HG03521 (cell line): Measurements from ENCODE around the gene HECW1.
"Not testable (repeated sequence)": the region's sequence is repeated elsewhere in the genome, so short reads cannot be mapped to it uniquely, and the experiment has no call there.

Source experiments
- ATAC-seq: cut with Tn5 transposase; IDR thresholded peaks from one replicate; pipeline ENCODE4 v1.9.1; 2021; ENCODE audit warnings: mild to moderate bottlenecking, moderate library complexity; ENCODE audit not compliant: unreplicated experiment

HECW1 gene

DNA sequence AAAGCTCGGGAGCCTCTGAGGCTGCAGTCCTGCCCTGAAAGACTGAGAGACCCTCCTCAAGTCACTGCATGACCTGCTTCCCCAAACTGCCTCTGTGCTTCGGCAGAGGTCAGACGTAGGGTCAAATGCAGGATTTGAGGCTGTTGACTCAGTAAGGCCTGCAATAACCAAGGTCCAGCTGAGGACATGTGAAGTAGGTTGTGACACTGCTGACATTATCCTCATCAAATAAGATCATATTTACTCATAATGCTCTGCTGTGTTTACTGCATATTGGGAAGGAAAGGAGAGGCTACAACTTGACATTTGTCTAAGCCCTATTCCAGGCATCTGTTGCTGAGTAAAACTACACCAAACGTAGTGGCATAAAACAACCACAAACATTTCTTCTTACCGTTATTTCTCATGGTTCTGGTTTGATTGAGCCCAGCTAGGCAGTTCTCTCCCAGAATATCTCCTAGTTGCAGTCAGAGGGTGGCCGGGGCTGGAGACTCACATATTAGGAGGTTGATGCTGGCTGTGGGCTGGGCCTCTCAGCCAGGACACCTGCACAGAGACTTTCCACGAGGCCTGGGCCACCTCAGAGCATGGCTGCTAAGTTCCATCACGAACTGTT lies 348.4 kb downstream of the HECW1 start:
- no peak for ATAC-seq

DNA sequence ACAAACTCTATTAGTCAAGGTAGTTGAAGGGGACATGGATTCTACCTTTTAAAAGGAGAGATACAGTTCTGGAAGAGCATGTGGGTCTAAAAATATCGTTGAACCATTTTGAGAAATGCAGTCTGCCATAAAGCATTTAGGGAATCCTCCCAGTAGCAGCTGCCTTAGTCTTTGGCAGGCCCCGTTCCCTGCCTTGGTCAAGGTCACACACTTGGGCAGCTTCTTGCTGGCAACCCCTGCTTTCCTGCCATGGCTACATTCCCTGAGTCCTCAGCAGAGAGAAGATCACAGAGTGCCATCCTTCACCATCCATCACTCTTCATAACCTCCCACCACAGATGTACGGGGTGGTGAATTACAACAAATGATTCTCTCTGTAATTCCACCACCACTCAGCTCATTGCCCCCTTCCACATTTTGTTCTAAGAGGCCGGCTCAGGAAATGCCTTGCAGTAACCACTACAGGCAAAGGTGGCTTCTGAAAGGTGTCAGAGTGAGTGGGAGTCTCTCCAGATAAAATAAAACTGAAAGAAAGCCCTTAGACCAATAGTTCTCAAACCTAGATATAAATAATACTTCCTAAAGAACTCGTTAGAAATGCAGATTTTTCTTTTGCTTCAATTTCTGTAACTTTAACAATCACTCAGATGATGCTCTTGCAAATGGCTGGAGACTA lies 349.0 kb downstream of the HECW1 start:
- no peak for ATAC-seq

DNA sequence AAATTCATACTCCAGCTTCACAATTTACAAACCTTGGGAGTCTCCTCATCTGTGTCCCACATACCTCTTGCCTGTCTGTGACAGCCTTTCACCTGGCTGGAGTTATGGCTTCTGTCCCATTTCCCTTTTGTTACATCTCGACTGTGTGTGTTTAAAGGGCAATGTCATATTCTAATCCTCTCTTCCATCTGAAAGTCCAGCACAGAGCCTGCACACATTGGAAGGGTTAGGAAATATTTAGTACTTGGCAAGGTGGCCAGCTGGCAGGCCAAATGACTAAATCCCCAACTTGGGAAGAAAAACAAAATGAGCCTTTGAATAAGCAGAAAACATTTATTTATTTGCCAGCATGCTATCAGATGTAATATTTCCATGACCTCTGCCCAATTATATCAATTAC lies 350.4 kb downstream of the HECW1 start:
- no peak for ATAC-seq

DNA sequence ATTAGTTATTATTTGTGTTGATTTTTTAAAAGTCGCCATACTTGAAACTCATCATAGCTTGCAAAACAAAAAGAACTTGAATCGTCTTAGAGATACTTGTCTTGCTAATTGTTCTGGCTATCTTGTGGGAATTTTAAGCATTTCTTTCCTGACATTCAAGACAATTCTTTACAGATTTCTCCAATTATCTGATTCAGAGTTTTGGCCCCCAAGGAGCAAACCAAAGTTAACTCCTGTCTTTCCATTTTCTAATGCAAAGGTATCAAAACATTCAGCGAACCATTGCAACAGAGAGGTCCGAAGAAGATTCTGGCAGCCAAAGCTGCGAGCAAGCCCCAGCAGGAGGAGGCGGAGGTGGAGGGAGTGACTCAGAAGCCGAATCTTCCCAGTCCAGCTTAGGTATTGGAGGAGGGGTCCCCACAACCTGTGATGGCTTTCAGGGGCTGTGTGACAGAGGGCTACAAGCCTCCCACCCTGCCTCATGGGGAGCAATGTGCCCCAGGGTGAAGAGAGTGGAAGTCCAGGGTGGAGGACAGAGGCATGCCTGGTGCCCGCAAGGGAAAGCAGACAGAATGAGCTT lies 351.0 kb downstream of the HECW1 start:
- ATAC-seq: no peak

DNA sequence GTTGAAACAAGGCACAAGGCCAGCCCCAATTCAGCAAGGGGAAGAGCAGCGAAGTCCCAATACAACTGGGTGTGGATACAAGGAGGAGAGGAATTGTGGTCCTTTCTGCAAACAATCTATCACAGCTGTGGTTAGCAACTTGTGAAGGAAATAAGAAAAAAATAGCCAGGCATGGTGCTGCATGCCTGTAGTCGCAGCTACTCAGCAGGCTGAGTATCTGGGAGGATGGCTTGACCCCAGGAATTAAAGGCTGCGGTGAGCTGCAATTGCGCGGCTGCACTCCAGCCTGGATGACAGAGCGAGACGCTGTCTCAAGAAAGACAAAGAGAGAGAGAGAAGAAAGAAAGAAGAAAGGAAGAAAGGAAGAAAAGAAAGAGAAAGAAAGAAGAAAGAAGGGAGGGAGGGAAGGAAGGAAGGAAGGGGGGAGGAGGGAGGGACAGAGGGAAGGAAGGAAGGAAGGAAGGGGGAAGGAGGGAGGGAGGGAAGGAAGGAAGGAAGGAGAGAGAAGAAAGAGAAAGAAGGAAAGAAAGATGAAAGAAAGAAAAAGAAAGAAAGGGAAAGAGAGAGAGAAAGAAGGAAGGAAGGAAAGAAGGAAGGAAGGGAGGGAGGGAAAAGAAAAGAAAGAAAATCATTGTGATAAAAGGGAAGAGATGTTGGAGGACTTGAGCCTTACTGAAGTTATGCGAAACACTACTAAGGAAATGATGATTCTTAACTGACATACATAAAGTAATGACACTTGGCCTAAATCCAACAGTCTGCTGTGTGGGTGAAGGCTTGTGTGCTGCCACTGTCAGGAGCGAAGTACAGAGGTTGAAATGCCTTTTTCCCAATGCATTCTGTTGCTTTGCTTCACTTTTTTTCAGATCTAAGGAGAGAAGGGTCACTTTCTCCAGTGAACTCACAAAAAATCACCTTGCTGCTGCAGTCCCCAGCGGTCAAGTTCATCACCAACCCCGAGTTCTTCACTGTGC lies 353.4 kb downstream of the HECW1 start:
- no peak for ATAC-seq

DNA sequence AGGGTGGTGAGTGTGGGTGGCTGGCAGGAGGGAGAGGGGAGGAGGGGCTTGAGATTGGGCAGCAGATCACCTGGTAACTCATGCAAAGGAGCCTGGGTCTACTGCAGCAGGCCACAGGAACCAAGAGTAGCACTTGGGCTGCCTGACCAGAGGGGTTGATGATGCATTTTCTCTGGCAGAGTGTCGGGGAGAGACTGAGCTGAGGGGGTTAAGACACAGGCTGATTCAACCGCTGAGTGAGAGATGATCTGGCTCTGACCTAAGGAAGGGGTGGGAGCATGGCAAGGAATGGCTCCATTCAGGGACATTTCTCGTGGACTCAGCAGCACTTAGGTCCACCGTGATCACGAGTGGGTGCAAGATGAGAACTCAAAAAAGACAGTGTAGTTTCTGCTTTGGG lies 355.0 kb downstream of the HECW1 start:
- no peak for ATAC-seq

DNA sequence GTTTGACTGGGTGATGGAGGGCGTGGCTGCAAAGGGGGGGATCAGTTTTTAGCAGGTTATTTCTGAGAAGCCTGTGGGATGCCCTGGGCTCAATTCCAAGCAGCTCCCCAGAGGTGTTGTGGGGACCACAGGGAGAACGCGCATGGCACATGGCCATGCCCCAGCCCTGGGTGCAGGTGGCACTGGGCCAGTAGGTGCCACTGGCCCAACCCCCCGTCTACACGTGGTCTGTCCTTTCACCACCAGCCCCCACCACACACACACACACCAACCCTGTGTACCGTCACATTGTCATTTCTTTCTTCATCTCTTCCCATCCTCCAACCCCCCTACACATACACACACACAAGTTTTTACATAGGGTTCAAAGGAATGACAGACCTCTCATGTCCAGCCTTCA lies 355.4 kb downstream of the HECW1 start:
- no peak for ATAC-seq

DNA sequence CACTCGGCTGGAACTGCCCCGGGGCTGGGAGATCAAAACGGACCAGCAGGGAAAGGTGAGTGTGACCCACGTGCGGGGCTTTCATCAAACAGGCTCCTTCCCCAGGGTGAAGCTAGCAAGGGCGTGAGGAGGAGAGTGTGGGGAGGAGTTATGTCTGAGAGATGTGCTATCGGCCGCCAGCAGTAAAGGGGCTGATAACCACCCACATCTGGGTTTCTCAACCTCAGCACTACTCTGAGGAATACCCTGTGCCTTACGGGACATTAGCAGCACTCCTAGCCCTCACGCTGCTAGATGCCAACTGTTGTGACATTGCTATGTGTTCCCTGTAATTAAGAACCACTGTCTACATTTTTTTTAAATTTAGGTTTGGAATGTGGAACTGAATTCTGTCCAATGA lies 356.6 kb downstream of the HECW1 start:
- ATAC-seq: no peak

DNA sequence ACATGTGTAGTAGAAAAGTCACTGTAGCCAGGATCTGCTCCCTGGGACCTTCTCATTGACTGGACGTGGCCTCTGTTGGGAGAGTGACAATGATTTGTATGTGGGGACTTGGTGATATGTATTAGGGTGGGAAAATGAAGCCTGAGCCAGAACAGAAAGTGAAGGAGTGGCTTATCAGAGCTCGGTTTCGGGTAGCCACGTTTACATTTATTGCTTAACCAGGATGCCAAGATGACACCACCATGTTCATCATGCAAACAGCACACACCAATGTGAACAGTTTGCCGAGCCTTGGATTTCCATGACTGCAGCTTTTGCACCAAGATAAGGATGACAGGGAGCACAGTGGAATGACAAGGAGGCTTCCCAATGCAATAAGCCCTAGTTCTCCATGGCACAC lies 357.7 kb downstream of the HECW1 start:
- no peak for ATAC-seq

DNA sequence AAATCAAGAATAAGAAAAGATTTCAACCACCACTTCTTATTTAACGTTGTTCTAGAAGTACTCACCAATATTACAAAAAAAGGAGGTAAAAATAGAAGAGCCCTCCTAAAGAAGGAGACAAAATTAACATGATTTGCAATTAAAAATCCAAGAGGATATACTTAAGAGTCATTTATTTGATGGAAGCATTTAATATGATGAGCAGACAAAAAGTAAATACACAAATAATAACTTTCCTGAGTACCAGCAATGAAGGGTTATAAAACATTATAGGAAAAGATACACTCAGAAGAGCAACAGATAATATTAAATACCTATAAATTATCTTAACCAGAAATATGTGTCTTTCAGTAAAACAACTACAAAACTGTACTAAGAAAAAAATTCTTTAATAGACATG lies 363.5 kb downstream of the HECW1 start:
- ATAC-seq: no peak

DNA sequence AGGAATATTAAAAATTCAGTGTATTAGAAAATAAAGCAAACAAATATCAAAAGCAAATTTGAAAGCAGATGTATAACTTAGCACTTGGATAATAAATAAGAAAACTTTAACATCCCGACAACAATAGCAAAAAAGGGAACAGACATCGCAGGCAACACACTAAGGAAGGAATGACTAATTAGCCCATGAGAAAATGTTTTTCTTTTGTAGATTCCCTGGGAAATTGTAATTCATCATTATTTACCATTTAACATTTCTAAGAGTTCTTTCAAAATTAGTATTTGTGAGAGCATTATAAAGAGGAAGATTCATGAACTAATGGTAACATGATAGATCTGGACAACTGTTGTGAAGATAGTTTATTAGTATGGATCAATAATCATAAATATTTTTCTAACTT lies 364.4 kb downstream of the HECW1 start:
- ATAC-seq: no peak

DNA sequence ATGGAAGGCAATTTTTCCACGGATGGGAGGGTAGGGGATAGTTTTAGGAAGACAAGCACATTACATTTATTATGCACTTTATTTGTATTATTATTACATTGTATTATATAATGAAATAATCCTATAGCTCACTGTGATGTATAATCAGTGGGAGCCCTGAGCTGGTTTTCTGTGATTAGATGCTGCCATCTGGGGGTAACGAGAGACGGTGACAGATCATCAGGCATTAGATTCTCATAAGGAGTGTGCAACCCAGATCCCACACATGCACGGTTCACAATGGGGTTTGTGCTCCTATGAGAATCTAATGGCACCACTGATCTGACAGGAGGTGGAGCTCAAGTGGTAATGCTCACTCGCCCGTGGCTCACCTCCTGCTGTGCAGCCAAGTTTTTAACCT lies 366.6 kb downstream of the HECW1 start:
- ATAC-seq: no peak

DNA sequence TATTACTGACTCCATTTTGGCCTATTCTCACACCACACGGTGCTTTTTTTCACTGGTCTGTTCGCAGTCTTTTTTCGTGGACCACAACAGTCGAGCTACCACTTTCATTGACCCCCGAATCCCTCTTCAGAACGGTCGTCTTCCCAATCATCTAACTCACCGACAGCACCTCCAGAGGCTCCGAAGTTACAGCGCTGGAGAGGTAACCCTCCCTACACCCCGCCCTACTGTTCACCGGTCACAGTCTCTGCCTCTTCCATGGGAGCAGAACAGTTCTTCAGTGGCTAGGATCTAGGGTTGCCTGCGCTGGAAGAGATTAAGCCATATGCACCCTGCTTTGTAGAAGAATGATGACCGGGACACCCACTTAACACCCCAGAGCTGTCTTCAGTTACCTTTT lies 367.1 kb downstream of the HECW1 start:
- no peak for ATAC-seq

DNA sequence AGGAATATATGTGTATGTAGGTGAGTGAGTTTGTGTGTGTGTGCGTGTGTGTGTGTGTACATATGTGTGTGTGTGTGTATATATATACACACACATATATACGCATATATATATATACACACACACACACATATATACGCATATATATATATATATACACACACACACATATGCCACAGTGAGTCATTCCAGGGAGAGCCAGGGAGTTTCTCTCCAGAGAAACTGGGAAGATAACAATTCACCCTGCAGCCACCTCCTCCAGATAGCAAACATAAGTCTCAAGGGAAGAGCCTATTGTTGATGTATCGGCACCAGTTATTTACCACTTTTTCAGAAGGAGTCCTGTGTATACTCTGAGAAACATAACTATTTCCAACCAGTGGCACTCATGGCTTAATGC lies 368.1 kb downstream of the HECW1 start:
- ATAC-seq: no peak

DNA sequence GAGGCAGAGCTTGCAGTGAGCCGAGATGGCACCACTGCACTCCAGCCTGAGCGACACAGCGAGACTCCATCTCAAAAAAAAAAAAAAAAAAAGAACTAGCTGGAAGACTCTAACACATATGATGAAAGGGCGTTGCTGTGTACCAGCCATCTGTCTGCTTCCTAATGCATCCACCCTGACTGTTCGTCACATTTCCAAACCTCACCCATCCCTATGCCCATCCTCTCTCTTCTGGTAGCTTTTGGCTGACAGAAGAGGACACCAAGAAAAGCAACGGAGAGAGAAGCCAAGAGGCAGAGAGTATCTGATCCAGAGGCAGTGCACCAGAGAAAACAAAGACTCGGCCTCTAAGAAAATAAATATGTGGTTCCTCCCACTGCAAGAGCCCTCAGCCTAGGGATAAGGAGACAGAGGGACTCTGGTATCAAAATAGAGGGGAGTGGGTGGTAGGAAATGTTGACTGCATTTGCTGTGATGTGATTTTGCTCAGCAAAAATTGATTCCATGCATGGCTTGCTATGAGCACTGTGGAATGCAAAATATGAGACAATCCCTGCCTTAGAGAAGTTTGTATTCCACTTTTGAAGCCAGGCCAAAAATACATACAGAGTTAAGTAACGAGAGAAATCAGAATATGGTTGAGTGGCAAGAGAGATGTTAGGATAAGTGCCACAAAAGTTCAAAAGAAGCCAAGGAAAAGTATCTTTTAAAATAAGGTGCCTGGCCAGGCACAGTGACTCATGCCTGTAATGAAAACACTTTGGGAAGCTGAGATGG lies 369.6 kb downstream of the HECW1 start:
- no peak for ATAC-seq

DNA sequence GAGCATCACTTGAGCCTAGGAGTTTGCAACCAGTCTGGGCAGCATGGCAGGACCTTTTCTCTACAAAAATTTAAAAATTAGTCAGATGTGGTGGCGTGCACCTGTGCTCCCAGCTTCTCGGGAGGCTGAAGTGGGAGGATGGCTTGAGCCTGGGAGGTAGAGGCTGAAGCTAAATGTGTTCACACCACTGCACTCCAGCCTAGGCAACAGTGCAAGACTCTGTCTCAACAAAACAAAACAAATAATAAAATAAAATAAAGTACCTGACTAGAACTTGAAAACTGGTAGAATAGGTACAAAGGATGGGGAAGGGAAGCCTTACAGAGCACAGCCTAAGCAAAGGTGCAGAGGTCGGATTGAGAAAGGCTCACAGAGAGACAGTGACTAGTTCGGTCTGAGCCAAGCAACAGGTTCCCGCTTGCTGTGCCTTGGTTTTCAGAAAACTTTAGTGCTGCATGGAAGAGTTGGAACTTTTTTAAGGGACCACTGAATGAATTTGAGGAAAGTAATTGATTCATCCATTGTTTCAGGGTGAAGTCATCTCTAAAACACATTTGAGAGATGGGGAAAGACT lies 370.3 kb downstream of the HECW1 start:
- ATAC-seq: no peak

DNA sequence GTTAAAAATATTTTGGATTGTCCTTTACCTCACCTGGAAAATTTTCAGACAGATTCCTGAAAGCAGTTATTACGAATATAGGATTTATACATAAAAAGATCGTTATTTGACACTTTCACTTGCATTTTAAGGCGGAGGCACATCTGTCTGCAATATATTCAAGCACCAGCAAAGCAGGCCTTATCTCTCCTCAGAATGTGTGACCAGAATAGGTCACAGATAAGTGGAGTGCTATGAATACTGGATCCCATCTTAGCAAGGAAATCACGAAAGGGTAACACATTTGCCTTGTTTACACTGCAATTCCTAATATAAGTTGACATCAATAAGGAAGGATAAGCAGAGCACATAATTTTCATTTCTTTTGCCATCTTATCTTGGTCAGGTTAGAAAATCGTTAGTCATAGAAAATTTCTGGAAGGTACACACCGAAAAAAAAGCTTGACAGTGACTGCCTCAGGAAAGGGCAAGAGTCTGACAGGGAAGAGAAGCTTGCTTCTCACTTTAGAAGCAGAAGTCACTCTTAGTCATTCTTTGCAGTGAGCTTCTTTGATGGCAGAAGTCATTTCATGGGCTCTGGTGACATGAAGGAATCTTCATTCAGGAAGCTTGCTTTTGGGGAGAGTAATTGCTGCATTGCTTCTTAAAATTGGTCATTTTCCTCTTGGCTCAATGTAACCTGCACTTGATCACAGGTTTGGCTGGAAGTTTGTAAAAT lies 372.4 kb downstream of the HECW1 start:
- ATAC-seq: no peak

DNA sequence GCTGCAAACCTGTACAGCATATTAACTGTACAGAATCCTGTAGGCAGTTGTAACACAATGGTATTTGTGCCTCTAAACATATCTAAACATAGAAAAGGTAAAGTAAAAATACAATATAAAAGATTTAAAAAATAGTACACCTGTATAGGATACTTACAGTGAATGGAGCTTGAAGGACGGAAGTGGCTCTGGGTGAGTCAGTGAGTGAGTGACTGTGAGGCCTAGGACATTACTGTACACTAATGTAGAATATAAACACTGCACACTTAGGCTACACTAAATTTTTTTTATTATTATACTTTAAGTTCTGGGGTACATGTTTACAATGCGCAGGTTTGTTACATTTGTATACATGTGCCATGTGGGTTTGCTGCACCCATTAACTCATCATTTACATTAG lies 373.1 kb downstream of the HECW1 start:
- no peak for ATAC-seq

DNA sequence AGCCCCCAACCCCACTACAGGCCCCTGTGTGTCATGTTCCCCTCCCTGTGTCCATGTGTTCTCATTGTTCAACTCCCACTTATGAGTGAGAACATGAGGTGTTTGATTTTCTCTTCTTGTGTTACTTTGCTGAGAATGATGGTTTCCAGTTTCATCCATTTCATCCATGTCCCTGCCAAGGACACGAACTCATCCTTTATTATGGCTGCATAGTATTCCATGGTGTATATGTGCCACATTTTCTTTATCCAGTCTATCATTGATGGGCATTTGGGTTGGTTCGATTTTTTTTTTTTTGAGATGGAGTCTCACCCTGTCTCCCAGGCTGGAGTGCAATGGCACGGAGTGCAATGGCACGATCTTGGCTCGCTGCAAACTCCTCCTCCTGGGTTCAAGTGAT lies 373.6 kb downstream of the HECW1 start:
- not testable (repeated sequence) for ATAC-seq

DNA sequence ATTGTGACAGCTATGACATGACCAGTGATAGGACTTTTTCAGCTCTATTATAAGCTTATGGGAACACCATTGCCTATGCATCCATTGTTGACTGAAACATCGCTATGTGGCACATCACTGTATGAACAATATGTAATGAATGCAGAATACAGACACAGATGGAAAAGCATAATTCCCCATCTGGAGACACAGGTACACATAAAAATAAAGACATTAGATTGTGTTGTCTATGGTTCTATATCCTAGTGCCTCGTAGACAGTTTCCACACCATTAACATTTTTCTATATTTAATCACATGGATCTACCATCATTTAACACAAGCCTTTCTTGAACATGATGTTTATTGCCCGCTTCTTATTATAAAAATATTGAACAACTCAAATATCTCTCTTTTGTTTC lies 374.2 kb downstream of the HECW1 start:
- ATAC-seq: no peak
